Liver (tissue), 3 donors: ENCODE results near the gene ZNF219.

Experiments used
- CTCF ChIP-seq: fragments of 150-350 bp; IDR thresholded peaks from 2 replicates; pipeline ENCODE4 v1.5.1; 2017; ENCODE audit warnings: improper control_type of control experiment, low read depth, low read length; ENCODE audit not compliant: missing input control
- FOXA1 ChIP-seq: IDR thresholded peaks from 2 replicates; pipeline ENCODE4 v1.6.1; 2016; ENCODE audit warnings: antibody characterized with exemption
- GABPA ChIP-seq, 2 donors: IDR thresholded peaks in 1 of 2; conservative IDR thresholded peaks in 1 of 2; 2 replicates each; pipeline ENCODE4 v1.6.1; 2016; ENCODE audit warnings: antibody characterized with exemption in 2 of 2, mild to moderate bottlenecking in 1 of 2, moderate library complexity in 1 of 2
- HNF4A ChIP-seq, 2 donors: conservative IDR thresholded peaks; 2 replicates each; pipeline ENCODE4 v1.6.1; 2016; ENCODE audit warnings: antibody characterized with exemption in 2 of 2, mild to moderate bottlenecking in 2 of 2
- JUND ChIP-seq, 2 donors: IDR thresholded peaks; 2 replicates each; pipeline ENCODE4 v1.6.1; 2016; ENCODE audit warnings: antibody characterized with exemption in 2 of 2
- RAD21 ChIP-seq, 2 donors: IDR thresholded peaks; 2 replicates each; pipeline ENCODE4 v1.6.1; 2016; ENCODE audit warnings: antibody characterized with exemption in 2 of 2, mild to moderate bottlenecking in 2 of 2
- REST ChIP-seq: IDR thresholded peaks from 2 replicates; pipeline ENCODE4 v1.6.1; 2016; ENCODE audit warnings: antibody characterized with exemption, mild to moderate bottlenecking
- RXRA ChIP-seq, 2 donors: IDR thresholded peaks; 2 replicates each; pipeline ENCODE4 v1.6.1; 2017 to 2018; ENCODE audit warnings: antibody characterized with exemption in 2 of 2, mild to moderate bottlenecking in 1 of 2
- SP1 ChIP-seq: IDR thresholded peaks from 2 replicates; pipeline ENCODE4 v1.6.1; 2018; ENCODE audit warnings: antibody characterized with exemption, mild to moderate bottlenecking
- TAF1 ChIP-seq: conservative IDR thresholded peaks from 2 replicates; pipeline ENCODE4 v1.6.1; 2016; ENCODE audit warnings: antibody characterized with exemption, mild to moderate bottlenecking
- YY1 ChIP-seq: IDR thresholded peaks from 2 replicates; pipeline ENCODE4 v1.6.1; 2016; ENCODE audit warnings: antibody characterized with exemption, mild to moderate bottlenecking
- TF ChIP-seq, protein P1 (sequence below): IDR thresholded peaks from 2 replicates; pipeline ENCODE4 v1.6.1; 2016; ENCODE audit warnings: antibody characterized with exemption
- TF ChIP-seq, protein P2 (sequence below): IDR thresholded peaks from 2 replicates; pipeline ENCODE4 v1.6.1; 2016; ENCODE audit warnings: antibody characterized with exemption
- TF ChIP-seq, protein P3 (sequence below): IDR thresholded peaks from 2 replicates; pipeline ENCODE4 v1.6.1; 2016; ENCODE audit warnings: antibody characterized with exemption
- donor health status: healthy.
- donor health status: healthy.

GRCh38 chr14:21084396-21084795 is 14.1 kb downstream of the ZNF219 start:
- TF ChIP-seq CTCF (no peak), REST (no peak), JUND (IDR thresholded peaks at IDR 0.05) (no peak), FOXA1 (no peak), YY1 (no peak), TAF1 (no peak), RXRA (IDR thresholded peaks at IDR 0.05) (no peak), SP1 (no peak), HNF4A (conservative IDR thresholded peaks at IDR 0.05) (no peak), GABPA (IDR thresholded peaks at IDR 0.05 in 1 of 2, conservative IDR thresholded peaks at IDR 0.05 in 1 of 2) (no peak), RAD21 (IDR thresholded peaks at IDR 0.05) (no peak)
- TF ChIP-seq, protein P1, sequence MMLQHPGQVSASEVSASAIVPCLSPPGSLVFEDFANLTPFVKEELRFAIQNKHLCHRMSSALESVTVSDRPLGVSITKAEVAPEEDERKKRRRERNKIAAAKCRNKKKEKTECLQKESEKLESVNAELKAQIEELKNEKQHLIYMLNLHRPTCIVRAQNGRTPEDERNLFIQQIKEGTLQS, result no peak
- TF ChIP-seq, protein P2, sequence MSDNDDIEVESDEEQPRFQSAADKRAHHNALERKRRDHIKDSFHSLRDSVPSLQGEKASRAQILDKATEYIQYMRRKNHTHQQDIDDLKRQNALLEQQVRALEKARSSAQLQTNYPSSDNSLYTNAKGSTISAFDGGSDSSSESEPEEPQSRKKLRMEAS, result no peak
- TF ChIP-seq, protein P3, sequence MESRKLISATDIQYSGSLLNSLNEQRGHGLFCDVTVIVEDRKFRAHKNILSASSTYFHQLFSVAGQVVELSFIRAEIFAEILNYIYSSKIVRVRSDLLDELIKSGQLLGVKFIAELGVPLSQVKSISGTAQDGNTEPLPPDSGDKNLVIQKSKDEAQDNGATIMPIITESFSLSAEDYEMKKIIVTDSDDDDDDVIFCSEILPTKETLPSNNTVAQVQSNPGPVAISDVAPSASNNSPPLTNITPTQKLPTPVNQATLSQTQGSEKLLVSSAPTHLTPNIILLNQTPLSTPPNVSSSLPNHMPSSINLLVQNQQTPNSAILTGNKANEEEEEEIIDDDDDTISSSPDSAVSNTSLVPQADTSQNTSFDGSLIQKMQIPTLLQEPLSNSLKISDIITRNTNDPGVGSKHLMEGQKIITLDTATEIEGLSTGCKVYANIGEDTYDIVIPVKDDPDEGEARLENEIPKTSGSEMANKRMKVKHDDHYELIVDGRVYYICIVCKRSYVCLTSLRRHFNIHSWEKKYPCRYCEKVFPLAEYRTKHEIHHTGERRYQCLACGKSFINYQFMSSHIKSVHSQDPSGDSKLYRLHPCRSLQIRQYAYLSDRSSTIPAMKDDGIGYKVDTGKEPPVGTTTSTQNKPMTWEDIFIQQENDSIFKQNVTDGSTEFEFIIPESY, result no peak
